K562 (cell line): Measurements from ENCODE around the gene SELENOK. TPM values are rescaled to one million over a fixed set of nuclear protein-coding genes. Genes with fewer than 3 reads are reported as not detected.
"Not testable (repeated sequence)": the region's sequence is repeated elsewhere in the genome, so short reads cannot be mapped to it uniquely, and the experiment has no call there.

ENCODE experiments used
- ATAC-seq: fragments of 200-7000 bp; cut with Tn5 transposase; 3 replicates; pipeline ENCODE4 v1.9.1; 2020; ENCODE audit warnings: moderate library complexity
- BruUV-seq: library from RNA; stranded (reverse); fragments of 400-500 nt; replicated peaks from 2 replicates; lab custom pipeline; 2021; lab: Mats Ljungman, UMichigan
- CTCF ChIA-PET: fragments of 300-600 bp; formaldehyde crosslinking; extraction: SDS; loops from one replicate; lab custom pipeline; 2021; ENCODE audit warnings: low intra/inter-chr PET ratio; lab: Yijun Ruan, JAX
- POLR2A ChIA-PET: fragments of 300-600, 350-650 bp; sonication (Branson Sonifier 250); formaldehyde crosslinking; extraction: SDS; loops from one replicate; lab custom pipeline; 2021; ENCODE audit warnings: antibody characterized with exemption, inconsistent platforms; lab: Yijun Ruan, JAX
- DNase-seq, 4 experiments: peaks; one replicate each; pipeline versions ENCODE4 v3.0.0 to v3.0.0-alpha.2; 2011 to 2018; ENCODE audit warnings: low spot score in 3 of 4, mixed read lengths in 3 of 4; ENCODE audit errors: extremely low read depth in 1 of 4
- FAIRE-seq: peaks from 2 replicates; lab custom pipeline; 2011; peaks lifted over from hg19 to GRCh38; lab: Jason Lieb, UNC
- H2AFZ ChIP-seq: 2 replicates; pipeline ENCODE4 v1.6.0; 2011; ENCODE audit warnings: low read depth, low read length, control low read depth, inconsistent platforms
- H3K27ac ChIP-seq: fragments of 200-600 bp; 3 replicates; pipeline ENCODE4 v1.8.0; 2011; ENCODE audit warnings: low read depth, mild to moderate bottlenecking, control low read depth, inconsistent platforms, low read length, moderate library complexity, mixed read lengths; ENCODE audit errors: extremely low read depth
- H3K27me3 ChIP-seq, 2 experiments: fragments of 300-600 bp in 1 of 2; 2 replicates in 1 of 2; 3 replicates in 1 of 2; pipeline versions ENCODE4 v1.6.0 to v1.8.0; 2011; ENCODE audit warnings: inconsistent platforms in 2 of 2, low read length in 2 of 2, mild to moderate bottlenecking in 1 of 2, mixed read lengths in 1 of 2, moderate library complexity in 1 of 2; ENCODE audit not compliant: control insufficient read depth in 2 of 2, insufficient read depth in 2 of 2
- H3K36me3 ChIP-seq: fragments of 300-600 bp; 3 replicates; pipeline ENCODE4 v1.8.0; 2011; ENCODE audit warnings: mild to moderate bottlenecking, low read length, inconsistent platforms; ENCODE audit not compliant: control insufficient read depth, insufficient read depth
- H3K4me1 ChIP-seq, 2 experiments: fragments of 200-600 bp in 1 of 2; replicated peaks in 1 of 2; 2 replicates in 1 of 2; 3 replicates in 1 of 2; pipeline versions ENCODE4 v1.5.1 to v1.8.0; 2011; ENCODE audit warnings: inconsistent platforms in 2 of 2, low read length in 2 of 2, mild to moderate bottlenecking in 1 of 2, mixed read lengths in 1 of 2, moderate library complexity in 1 of 2; ENCODE audit not compliant: control insufficient read depth in 2 of 2, insufficient read depth in 2 of 2
- H3K4me2 ChIP-seq: 2 replicates; pipeline ENCODE4 v1.6.1; 2011; ENCODE audit warnings: low read length, control low read depth, inconsistent platforms, mixed read lengths; ENCODE audit not compliant: insufficient read depth
- H3K4me3 ChIP-seq: fragments of 200-600 bp; sonication (generic), shearing (Covaris generic); 2 replicates; pipeline ENCODE4 v1.5.1; 2016; ENCODE audit warnings: control low read depth, inconsistent platforms
- H3K79me2 ChIP-seq: fragments of 200-600 bp; 3 replicates; pipeline ENCODE4 v1.8.0; 2011; ENCODE audit warnings: low read length, inconsistent platforms; ENCODE audit not compliant: control insufficient read depth, insufficient read depth
- H3K9ac ChIP-seq, 2 experiments: 2 replicates each; pipeline versions ENCODE4 v1.6.0 to v1.6.1; 2011; ENCODE audit warnings: low read depth in 2 of 2, low read length in 2 of 2, control low read depth in 1 of 2, inconsistent platforms in 1 of 2, mild to moderate bottlenecking in 1 of 2, mixed read lengths in 1 of 2; ENCODE audit not compliant: insufficient read depth in 1 of 2
- H3K9me1 ChIP-seq: one replicate; pipeline ENCODE4 v1.6.0; 2011; ENCODE audit warnings: inconsistent platforms, mild to moderate bottlenecking, low read length, moderate library complexity; ENCODE audit not compliant: control insufficient read depth, insufficient read depth
- H3K9me3 ChIP-seq: replicated peaks from 2 replicates; pipeline ENCODE4 v1.5.1; 2011; ENCODE audit warnings: low read depth, low read length, inconsistent platforms; ENCODE audit not compliant: control insufficient read depth, insufficient read depth
- H4K20me1 ChIP-seq: replicated peaks from 2 replicates; pipeline ENCODE4 v1.6.1; 2011; ENCODE audit warnings: low read length, inconsistent platforms, mixed read lengths; ENCODE audit not compliant: control insufficient read depth, insufficient read depth
- ATF1 ChIP-seq, 2 experiments: fragments of 450-650 bp in 1 of 2; IDR thresholded peaks; 2 replicates each; pipeline ENCODE4 v1.6.1; 2016; ENCODE audit warnings: missing compliant biosample characterization in 1 of 2, missing genetic modification characterization in 1 of 2
- ATF3 ChIP-seq, 2 experiments: fragments of 450-650 bp in 1 of 2; sonication (generic) in 1 of 2; formaldehyde crosslinking in 1 of 2; IDR thresholded peaks in 1 of 2; conservative IDR thresholded peaks in 1 of 2; 2 replicates each; pipeline versions ENCODE4 v1.6.1 to v1.8.1; 2016 to 2023; ENCODE audit warnings: mild to moderate bottlenecking in 2 of 2, moderate library complexity in 2 of 2, inconsistent platforms in 1 of 2, missing genetic modification reagents in 1 of 2
- CXXC5 ChIP-seq: fragments of 250-450 bp; sonication (Bioruptor Pico); IDR thresholded peaks from 2 replicates; pipeline ENCODE4 v1.8.0; 2022; ENCODE audit warnings: inconsistent platforms, mild to moderate bottlenecking, moderate library complexity
- EP400 ChIP-seq: fragments of 450-650 bp; IDR thresholded peaks from 2 replicates; pipeline ENCODE4 v1.6.1; 2017; ENCODE audit warnings: antibody characterized with exemption, mild to moderate bottlenecking, moderate library complexity
- FOXA3 ChIP-seq, 2 experiments: fragments of 450-650 bp in 1 of 2; sonication (generic) in 1 of 2; formaldehyde crosslinking; IDR thresholded peaks in 1 of 2; conservative IDR thresholded peaks in 1 of 2; 2 replicates each; pipeline versions ENCODE4 v1.4.0 to v1.8.0; 2020 to 2022; ENCODE audit warnings: mild to moderate bottlenecking in 2 of 2, missing genetic modification reagents in 1 of 2
- FOXK2 ChIP-seq, 2 experiments: fragments of 450-650 bp; IDR thresholded peaks in 1 of 2; conservative IDR thresholded peaks in 1 of 2; 2 replicates each; pipeline ENCODE4 v1.6.1; 2016; ENCODE audit warnings: low read depth in 2 of 2, mild to moderate bottlenecking in 1 of 2
- HNRNPLL ChIP-seq: fragments of 200-400 bp; formaldehyde crosslinking; IDR thresholded peaks from 2 replicates; pipeline ENCODE4 v1.6.1; 2017; ENCODE audit warnings: low read length, low read depth, mild to moderate bottlenecking; ENCODE audit not compliant: poor library complexity, severe bottlenecking
- NFRKB ChIP-seq: fragments of 450-650 bp; IDR thresholded peaks from 2 replicates; pipeline ENCODE4 v1.6.1; 2016; ENCODE audit warnings: low read depth
- NRF1 ChIP-seq, 2 experiments: fragments of 450-650 bp; IDR thresholded peaks in 1 of 2; conservative IDR thresholded peaks in 1 of 2; 2 replicates each; pipeline ENCODE4 v1.6.1; 2014; ENCODE audit warnings: mild to moderate bottlenecking in 2 of 2
- PHF8 ChIP-seq: fragments of 200-600 bp; sonication (generic); IDR thresholded peaks from 2 replicates; pipeline ENCODE4 v1.6.1; 2012; ENCODE audit warnings: mixed run types, mild to moderate bottlenecking, inconsistent platforms, low read length, moderate library complexity, borderline replicate concordance
- TAF7 ChIP-seq: fragments of 450-650 bp; IDR thresholded peaks from 2 replicates; pipeline ENCODE4 v1.6.1; 2016; ENCODE audit warnings: missing genetic modification characterization, missing compliant biosample characterization
- YY1 ChIP-seq, 3 experiments: IDR thresholded peaks; 2 replicates each; pipeline ENCODE4 v1.6.1; 2011; ENCODE audit warnings: low read length in 2 of 3, mild to moderate bottlenecking in 2 of 3, moderate library complexity in 2 of 3, borderline replicate concordance in 1 of 3, control low read depth in 1 of 3, low read depth in 1 of 3; ENCODE audit not compliant: insufficient read depth in 3 of 3, insufficient replicate concordance in 2 of 3, control insufficient read depth in 1 of 3, insufficient read length in 1 of 3; ENCODE audit errors: extremely low read depth in 1 of 3
- WGBS: fragments of 100-300 bp; shearing (Covaris generic); methylation state at CpG from one replicate; pipeline ENCODE4 v1.1.6; 2016; ENCODE audit warnings: low coverage, mixed read lengths; ENCODE audit not compliant: insufficient coverage; ENCODE audit errors: missing lambda C conversion rate; 5-methylcytosine and 5-hydroxymethylcytosine counted together
- in situ Hi-C: fragments of 300-500 bp; cut with MboI; formaldehyde crosslinking; loops from 4 replicates; pipeline ENCODE4 v1.15.0; 2018; ENCODE audit warnings: inconsistent platforms, mixed read lengths
- intact Hi-C: fragments of 100-400 bp; cut with micrococcal nuclease; formaldehyde crosslinking; loops from 2 replicates; pipeline ENCODE4 v1.14.2; 2022
- polyA plus RNA-seq, 8 experiments: library from polyadenylated mRNA; depleted of rRNA in 4 of 8; stranded (reverse) in 5 of 8; unstranded in 3 of 8; fragments of >200 nt; fragmentation: Nextera tagmentation in 2 of 8; fragmentation: Illumina TruSeq in 1 of 8; extraction: Ambion mirVana in 2 of 8; extraction: Trizol in 1 of 8; gene quantifications; 2 replicates each; pipeline versions ENCODE4 v1.2.1 to v1.2.3, GENCODE V29; 2011 to 2014; ENCODE audit warnings: inconsistent platforms in 1 of 8, missing spikeins in 1 of 8
- total RNA-seq, 7 experiments: library from RNA; depleted of rRNA in 6 of 7; stranded (reverse); fragments of >200 nt in 6 of 7; fragmentation: Illumina TruSeq in 2 of 7; extraction: Trizol in 2 of 7; gene quantifications; 2 replicates each; pipeline versions ENCODE4 v1.2.1 to v1.2.3, GENCODE V29; 2011 to 2021; ENCODE audit warnings: low replicate concordance in 1 of 7

SELENOK gene
- total and polyA plus RNA-seq, 9 of the 15 experiments (the other 6 are each of a cell fraction or from before 2014, with no cell fraction given), result 18.3 to 164 (median 34.8) TPM

GRCh38 chr3:53927208-53927872 is 35.7 kb upstream of the SELENOK start:
- H3K79me2 ChIP-seq; H3K27me3 ChIP-seq; DNase-seq; in situ Hi-C loops; BruUV-seq; H3K9me3 ChIP-seq; H4K20me1 ChIP-seq; FAIRE-seq; CTCF ChIA-PET; H3K9ac ChIP-seq; TF ChIP-seq ATF1 (CRISPR knock-in tag; IDR thresholded peaks at IDR 0.05); ATF3 (CRISPR knock-in tag; conservative IDR thresholded peaks at IDR 0.05): not testable (repeated sequence)
- intact Hi-C loops, result loop anchor here (10.0 kb wide), 1 partner anchor 253 kb away; no protein-coding TSS in a partner anchor
- peak overlapping the region; percentile 90 for H2AFZ ChIP-seq
- TF ChIP-seq EP400, result 0 out of 2 replicates have a peak, but pooled peaks have one; percentile 21
- TF ChIP-seq ATF1 (tag; IDR thresholded peaks at IDR 0.05), result 0 out of 2 replicates have a peak, but pooled peaks have one; percentile 20
- TF ChIP-seq ATF3 (IDR thresholded peaks at IDR 0.05), result 0 out of 2 replicates have a peak, but pooled peaks have one; percentile 7
- TF ChIP-seq NRF1 (conservative IDR thresholded peaks at IDR 0.05 in 1 of 2, IDR thresholded peaks at IDR 0.05 in 1 of 2), result peak; percentile 80 to 83
- peak; percentile 23; the same call in 1 of the 2 replicates for TF ChIP-seq CXXC5 (CRISPR knock-in tag)
- TF ChIP-seq NFRKB, result peak; percentile 57; the same call in 1 of the 2 replicates
- peak; percentile 70 for TF ChIP-seq HNRNPLL
- TF ChIP-seq FOXK2 (conservative IDR thresholded peaks at IDR 0.05 in 1 of 2, IDR thresholded peaks at IDR 0.05 in 1 of 2; ENCODE audit: low read depth in 2 of 2), result peak; percentile 62 to 72; a peak in 3 of 4 replicates
- peak; percentile 84 to 89 for TF ChIP-seq FOXA3 (CRISPR knock-in tag; conservative IDR thresholded peaks at IDR 0.05 in 1 of 2, IDR thresholded peaks at IDR 0.05 in 1 of 2)
- peak in 1 of 3 experiments; percentile 72 for TF ChIP-seq YY1 (IDR thresholded peaks at IDR 0.05; ENCODE audit: borderline replicate concordance in 1 of 3, control insufficient read depth in 1 of 3, extremely low read depth in 1 of 3, insufficient read depth in 3 of 3, insufficient read length in 1 of 3, insufficient replicate concordance in 2 of 3, low read depth in 1 of 3, low read length in 2 of 3)
- 0 out of 2 replicates have a peak, but pooled peaks have one; percentile 15 for TF ChIP-seq PHF8
- 0 out of 2 replicates have a peak, but pooled peaks have one; percentile 11 for TF ChIP-seq TAF7
- TF ChIP-seq, all 486 proteins: peak for 12; not testable (repeated sequence) for 474
- ATAC-seq, result 0 out of 3 replicates have a peak, but pooled peaks have one; percentile 39
- POLR2A ChIA-PET, result interaction anchor here (1.3 kb wide), 1 partner anchor 12 kb away, joined by 3 read pairs; no protein-coding TSS in a partner anchor
- not testable (repeated sequence) for H3K36me3 ChIP-seq, H3K27ac ChIP-seq, H3K4me2 ChIP-seq, H3K9me1 ChIP-seq, H3K4me1 ChIP-seq
- peak overlapping the region; percentile 38 for H3K4me3 ChIP-seq
- 2% methylated on average over 11 of the region's 30 CpGs for WGBS
